Activated naive CD8-positive, alpha-beta T cell (primary cell): ENCODE data around the gene FOSB.

ENCODE experiments used
- H3K27ac Mint-ChIP-seq: one replicate; pipeline ENCODE4 v1.8.0; 2021; ENCODE audit warnings: mixed read lengths
- H3K27me3 Mint-ChIP-seq: one replicate; pipeline ENCODE4 v1.8.0; 2021; ENCODE audit warnings: mixed read lengths
- H3K36me3 Mint-ChIP-seq: one replicate; pipeline ENCODE4 v1.8.0; 2021; ENCODE audit warnings: mixed read lengths
- H3K4me1 Mint-ChIP-seq: one replicate; pipeline ENCODE4 v1.8.0; 2021; ENCODE audit warnings: low read depth, mixed read lengths
- H3K4me3 Mint-ChIP-seq: one replicate; pipeline ENCODE4 v1.8.0; 2021; ENCODE audit warnings: mild to moderate bottlenecking, mixed read lengths
- H3K9me3 Mint-ChIP-seq: one replicate; pipeline ENCODE4 v1.8.0; 2021; ENCODE audit warnings: low read depth, mixed read lengths

FOSB gene

GRCh38 chr19:45498411-45499195, 30.8 kb downstream of the FOSB start, which contains the start of gene PPM1N:
PPM1N (plus strand) TSS chr19:45498443; CDS start chr19:45498473, 30 bp downstream.
- Mint-ChIP-seq H3K4me3 (peak within 1 kb of the TSS; percentile 87), H3K27me3 (peaks cover 2% of the 10 kb centered on the region), H3K36me3 (no peaks in the 10 kb centered on the region), H3K27ac (peak within 1 kb of the TSS; percentile 79), H3K9me3 (no peaks in the 10 kb centered on the region), H3K4me1 (peaks cover 40% of the 10 kb centered on the region)

- Mint-ChIP-seq H3K27me3 (peaks cover 2% of the 10 kb centered on the region), H3K4me1 (peaks cover 40% of the 10 kb centered on the region), H3K27ac (peak overlapping the region; percentile 46), H3K36me3 (no peaks in the 10 kb centered on the region), H3K4me3 (peak overlapping the region; percentile 70), H3K9me3 (no peaks in the 10 kb centered on the region)
Observed at GRCh38 chr19:45499196-45500180, 31.7 kb downstream of the FOSB start.

DNA sequence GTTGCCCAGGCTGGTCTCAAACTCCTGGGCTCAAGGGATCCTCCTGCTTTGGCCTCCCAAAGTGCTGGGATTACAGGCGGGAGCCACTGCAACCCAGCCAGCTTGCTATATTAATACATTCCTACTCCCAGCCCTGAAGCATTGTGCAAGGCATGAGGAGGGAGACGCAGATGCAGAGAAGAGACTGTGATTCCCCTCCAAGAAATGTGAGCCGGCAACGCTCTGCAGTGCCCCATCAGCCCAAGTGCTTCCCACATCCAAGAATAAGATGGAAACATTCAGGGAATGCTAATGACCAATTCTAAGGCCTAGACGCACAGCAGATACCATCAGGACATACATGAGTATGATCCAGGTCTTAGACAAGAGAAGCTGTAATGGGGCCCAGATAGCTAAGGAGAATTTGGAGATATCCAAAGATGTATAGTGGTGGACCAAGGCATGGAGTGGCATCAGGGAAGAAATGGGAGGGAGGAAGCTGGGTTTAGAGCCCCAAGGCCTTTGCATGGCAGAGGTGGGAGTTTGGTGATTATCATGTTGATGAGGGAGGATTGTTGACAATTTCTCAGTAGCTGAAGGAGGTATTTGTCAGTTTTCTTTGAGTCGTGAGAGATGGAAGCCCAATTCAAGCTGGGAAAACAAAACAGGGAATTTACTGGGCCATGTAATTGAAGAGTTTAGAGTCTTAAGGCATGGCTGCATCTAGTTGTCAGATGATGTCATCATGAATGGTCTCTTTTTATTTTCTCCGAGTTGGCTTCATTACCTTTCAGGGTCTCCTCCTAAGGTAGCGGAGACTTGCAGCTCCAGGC, 33.3 kb downstream of the FOSB start:
- H3K9me3 Mint-ChIP-seq, result no peaks in the 10 kb centered on the region
- no peaks in the 10 kb centered on the region for H3K27me3 Mint-ChIP-seq
- H3K36me3 Mint-ChIP-seq, result no peaks in the 10 kb centered on the region

GRCh38 chr19:45501730-45502014, 33.9 kb downstream of the FOSB start:
- H3K9me3 Mint-ChIP-seq, result no peaks in the 10 kb centered on the region
- H3K27ac Mint-ChIP-seq, result no peak overlapping the region
- no peak overlapping the region for H3K4me3 Mint-ChIP-seq
- H3K36me3 Mint-ChIP-seq, result no peaks in the 10 kb centered on the region
- peaks cover 47% of the 10 kb centered on the region for H3K4me1 Mint-ChIP-seq
- H3K27me3 Mint-ChIP-seq, result no peaks in the 10 kb centered on the region

More for the DNA sequence above, 33.3 kb downstream of the FOSB start:
- no peak overlapping the region for H3K27ac Mint-ChIP-seq
- H3K4me1 Mint-ChIP-seq, result peaks cover 44% of the 10 kb centered on the region
- H3K4me3 Mint-ChIP-seq, result no peak overlapping the region

DNA sequence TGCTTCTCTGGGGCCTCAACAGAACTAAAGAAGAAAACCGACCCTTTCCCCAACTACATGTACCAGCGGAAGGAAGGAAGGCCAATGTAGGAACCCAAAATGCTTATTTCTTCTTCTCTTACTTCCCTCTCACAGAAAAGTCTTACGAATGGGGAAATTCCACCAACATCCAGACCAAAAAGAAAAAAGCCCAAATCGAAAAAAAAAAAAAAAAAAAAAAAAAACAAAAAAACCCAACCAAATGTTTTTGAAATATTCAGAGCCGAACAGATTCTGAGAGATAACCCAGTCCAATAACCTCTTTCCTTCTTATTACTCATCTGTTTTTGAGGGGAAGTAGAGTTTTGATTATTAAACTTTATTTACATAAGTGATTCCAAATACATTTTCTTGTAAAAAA, 34.3 kb downstream of the FOSB start:
- Mint-ChIP-seq H3K27me3 (no peaks in the 10 kb centered on the region), H3K4me1 (peaks cover 45% of the 10 kb centered on the region), H3K9me3 (no peaks in the 10 kb centered on the region), H3K27ac (no peak overlapping the region), H3K36me3 (no peaks in the 10 kb centered on the region), H3K4me3 (no peak overlapping the region)

- Mint-ChIP-seq H3K4me1 (peaks cover 35% of the 10 kb centered on the region), H3K9me3 (no peaks in the 10 kb centered on the region), H3K36me3 (no peaks in the 10 kb centered on the region), H3K4me3 (no peak overlapping the region), H3K27me3 (no peaks in the 10 kb centered on the region), H3K27ac (no peak overlapping the region)
Observed at GRCh38 chr19:45503909-45504308, 36.1 kb downstream of the FOSB start.

GRCh38 chr19:45505151-45505995, 37.6 kb downstream of the FOSB start:
- H3K9me3 Mint-ChIP-seq, result no peaks in the 10 kb centered on the region
- peak overlapping the region; percentile 78 for H3K4me3 Mint-ChIP-seq
- peak overlapping the region; percentile 61 for H3K27ac Mint-ChIP-seq
- no peaks in the 10 kb centered on the region for H3K27me3 Mint-ChIP-seq
- H3K4me1 Mint-ChIP-seq, result peaks cover 39% of the 10 kb centered on the region
- H3K36me3 Mint-ChIP-seq, result no peaks in the 10 kb centered on the region

DNA sequence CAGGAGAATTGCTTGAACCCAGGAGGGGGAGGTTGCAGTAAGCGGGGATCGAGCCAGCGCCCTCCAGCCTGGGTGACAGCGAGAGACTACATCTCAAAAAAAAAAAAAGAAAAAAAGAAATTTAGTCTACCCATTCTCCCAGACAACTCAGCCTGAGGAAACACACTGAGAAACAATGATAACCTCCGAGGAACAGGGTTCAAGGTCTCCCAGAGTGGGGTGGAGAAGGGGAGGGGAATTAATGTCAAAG, 38.1 kb downstream of the FOSB start:
- Mint-ChIP-seq H3K27ac (peak overlapping the region; percentile 61), H3K27me3 (no peaks in the 10 kb centered on the region), H3K4me3 (peak overlapping the region; percentile 78), H3K36me3 (peaks cover 2% of the 10 kb centered on the region), H3K4me1 (peaks cover 42% of the 10 kb centered on the region), H3K9me3 (no peaks in the 10 kb centered on the region)

- Mint-ChIP-seq H3K9me3 (no peaks in the 10 kb centered on the region), H3K27ac (peak overlapping the region; percentile 86), H3K27me3 (no peaks in the 10 kb centered on the region), H3K4me3 (peak overlapping the region; percentile 91), H3K4me1 (peaks cover 44% of the 10 kb centered on the region), H3K36me3 (peaks cover 3% of the 10 kb centered on the region)
Observed at GRCh38 chr19:45506246-45506988, 38.6 kb downstream of the FOSB start.

GRCh38 chr19:45506989-45507871, 39.4 kb downstream of the FOSB start, which contains the start of gene VASP:
VASP (plus strand) TSS chr19:45507479; CDS start chr19:45507772, 293 bp downstream.
- Mint-ChIP-seq H3K27ac (peak within 1 kb of the TSS; percentile 86), H3K4me3 (peak within 1 kb of the TSS; percentile 91), H3K36me3 (peaks cover 3% of the 10 kb centered on the region), H3K4me1 (peaks cover 50% of the 10 kb centered on the region), H3K27me3 (no peaks in the 10 kb centered on the region), H3K9me3 (no peaks in the 10 kb centered on the region)

- H3K9me3 Mint-ChIP-seq, result no peaks in the 10 kb centered on the region
- H3K27me3 Mint-ChIP-seq, result no peaks in the 10 kb centered on the region
- H3K4me1 Mint-ChIP-seq, result peaks cover 52% of the 10 kb centered on the region
- H3K36me3 Mint-ChIP-seq, result peaks cover 3% of the 10 kb centered on the region
- H3K27ac Mint-ChIP-seq, result peak overlapping the region; percentile 50
- peak overlapping the region; percentile 90 for H3K4me3 Mint-ChIP-seq
Observed at GRCh38 chr19:45507872-45508416, 40.1 kb downstream of the FOSB start.

DNA sequence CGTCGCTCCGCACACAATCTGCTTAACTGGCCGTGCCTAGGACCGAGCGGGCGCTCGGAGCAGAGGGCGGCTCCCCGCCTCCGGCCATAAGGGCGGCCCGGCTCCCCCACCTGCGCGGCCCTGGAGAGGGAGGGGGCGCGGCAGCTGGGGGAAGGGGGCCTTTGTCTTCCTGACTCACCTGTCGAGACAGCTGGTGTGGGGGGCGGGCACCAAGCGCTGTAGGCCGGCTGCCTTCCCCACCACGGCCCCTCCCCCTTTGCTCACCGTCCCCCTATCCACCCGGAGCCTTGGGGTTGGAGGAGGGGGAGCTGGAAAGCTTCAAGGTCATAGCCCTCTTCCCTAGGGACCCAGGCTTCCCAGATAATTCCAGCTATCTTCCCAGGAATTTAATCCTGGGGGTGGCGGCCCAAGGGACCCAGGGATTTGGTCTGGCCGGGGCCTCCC, 40.6 kb downstream of the FOSB start:
- Mint-ChIP-seq H3K4me3 (peak overlapping the region; percentile 90), H3K9me3 (no peaks in the 10 kb centered on the region), H3K27me3 (no peaks in the 10 kb centered on the region), H3K36me3 (peaks cover 3% of the 10 kb centered on the region), H3K27ac (no peak overlapping the region), H3K4me1 (peaks cover 56% of the 10 kb centered on the region)
